SK-N-MC (cell line): ENCODE results near the gene MEPE.
A peak's percentile ranks its signal among the peaks of the same experiment; 100 is the strongest.

Experiments
- DNase-seq: peaks from one replicate; pipeline ENCODE4 v3.0.0-alpha.2; 2011; ENCODE audit warnings: low read depth, low spot score
- H3K27ac ChIP-seq: fragments of 200-600 bp; sonication (generic); 2 replicates; pipeline ENCODE4 v1.5.1; 2016; ENCODE audit warnings: mixed run types
- H3K36me3 ChIP-seq: fragments of 200-600 bp; sonication (generic); 2 replicates; pipeline ENCODE4 v1.6.1; 2017; ENCODE audit warnings: antibody characterized with exemption, low read length, mixed read lengths; ENCODE audit not compliant: insufficient read depth
- H3K4me3 ChIP-seq: fragments of 200-600 bp; sonication (generic); 2 replicates; pipeline ENCODE4 v1.5.1; 2016
- H3K9ac ChIP-seq: fragments of 200-600 bp; sonication (generic); 2 replicates; pipeline ENCODE4 v1.8.0; 2017; ENCODE audit warnings: mixed run types, mixed read lengths; ENCODE audit not compliant: insufficient read length
- H3K9me3 ChIP-seq: fragments of 200-600 bp; sonication (generic); 2 replicates; pipeline ENCODE4 v1.6.1; 2017; ENCODE audit warnings: low read depth, mild to moderate bottlenecking, antibody characterized with exemption, low read length, moderate library complexity, mixed read lengths
- EZH2 ChIP-seq: fragments of 200-600 bp; sonication (generic); IDR thresholded peaks from one replicate; pipeline ENCODE4 v1.6.1; 2017; ENCODE audit warnings: antibody characterized with exemption
- FOXP2 ChIP-seq: optimal IDR thresholded peaks from 2 replicates; pipeline ENCODE3; 2011; ENCODE audit warnings: mild to moderate bottlenecking, moderate library complexity; ENCODE audit not compliant: insufficient read depth; ENCODE audit errors: extremely low read length, control extremely low read depth
- POLR2AphosphoS5 ChIP-seq: IDR thresholded peaks from 2 replicates; pipeline ENCODE4 v1.6.1; 2012; ENCODE audit warnings: mild to moderate bottlenecking, low read depth, low read length, borderline replicate concordance

Gene MEPE

GRCh38 chr4:87849612-87850011 lies 16.8 kb downstream of the MEPE start:
- Histone ChIP-seq H3K27ac (no peak overlapping the region), H3K9me3 (no peaks in the 10 kb centered on the region), H3K36me3 (no peaks in the 10 kb centered on the region), H3K4me3 (no peak overlapping the region), H3K9ac (no peak overlapping the region)
- TF ChIP-seq POLR2AphosphoS5 (no peak), EZH2 (no peak), FOXP2 (no peak)
- DNase-seq: no peak

- no peaks in the 10 kb centered on the region for H3K36me3 ChIP-seq
- H3K9me3 ChIP-seq: no peaks in the 10 kb centered on the region
- H3K27ac ChIP-seq: no peak overlapping the region
- no peak overlapping the region for H3K9ac ChIP-seq
- TF ChIP-seq POLR2AphosphoS5 (no peak), FOXP2 (no peak), EZH2 (no peak)
- DNase-seq: no peak
- H3K4me3 ChIP-seq: no peak overlapping the region
Observed at GRCh38 chr4:87851332-87851731, 18.6 kb downstream of the MEPE start.

GRCh38 chr4:87851953-87852352 lies 19.2 kb downstream of the MEPE start:
- TF ChIP-seq FOXP2 (no peak), POLR2AphosphoS5 (no peak), EZH2 (no peak)
- Histone ChIP-seq H3K4me3 (no peak overlapping the region), H3K36me3 (no peaks in the 10 kb centered on the region), H3K9me3 (no peaks in the 10 kb centered on the region), H3K9ac (no peak overlapping the region), H3K27ac (no peak overlapping the region)
- no peak for DNase-seq

GRCh38 chr4:87853108-87853507 lies 20.3 kb downstream of the MEPE start:
- Histone ChIP-seq H3K27ac (no peak overlapping the region), H3K36me3 (no peaks in the 10 kb centered on the region), H3K9me3 (no peaks in the 10 kb centered on the region), H3K9ac (no peak overlapping the region), H3K4me3 (no peak overlapping the region)
- no peak for TF ChIP-seq FOXP2
- TF ChIP-seq EZH2: no peak
- TF ChIP-seq POLR2AphosphoS5: no peak
- peak; percentile 53 for DNase-seq

- no peak for DNase-seq
- H3K9me3 ChIP-seq: no peaks in the 10 kb centered on the region
- no peak overlapping the region for H3K9ac ChIP-seq
- TF ChIP-seq POLR2AphosphoS5 (no peak), FOXP2 (no peak), EZH2 (no peak)
- H3K27ac ChIP-seq: no peak overlapping the region
- H3K36me3 ChIP-seq: no peaks in the 10 kb centered on the region
- H3K4me3 ChIP-seq: no peak overlapping the region
Observed at GRCh38 chr4:87853891-87854290, 21.1 kb downstream of the MEPE start.

- no peak overlapping the region for H3K27ac ChIP-seq
- no peak overlapping the region for H3K4me3 ChIP-seq
- TF ChIP-seq EZH2: no peak
- TF ChIP-seq FOXP2: no peak
- TF ChIP-seq POLR2AphosphoS5: no peak
- no peak overlapping the region for H3K9ac ChIP-seq
- no peak for DNase-seq
- no peaks in the 10 kb centered on the region for H3K36me3 ChIP-seq
- H3K9me3 ChIP-seq: no peaks in the 10 kb centered on the region
Observed at GRCh38 chr4:87855559-87855958, 22.8 kb downstream of the MEPE start.

GRCh38 chr4:87856816-87857215 lies 24.0 kb downstream of the MEPE start:
- H3K4me3 ChIP-seq: no peak overlapping the region
- H3K27ac ChIP-seq: no peak overlapping the region
- no peak for DNase-seq
- H3K9ac ChIP-seq: no peak overlapping the region
- no peaks in the 10 kb centered on the region for H3K36me3 ChIP-seq
- TF ChIP-seq EZH2 (no peak), FOXP2 (no peak), POLR2AphosphoS5 (no peak)
- no peaks in the 10 kb centered on the region for H3K9me3 ChIP-seq

- no peaks in the 10 kb centered on the region for H3K36me3 ChIP-seq
- H3K9me3 ChIP-seq: no peaks in the 10 kb centered on the region
- no peak for DNase-seq
- H3K27ac ChIP-seq: no peak overlapping the region
- H3K4me3 ChIP-seq: no peak overlapping the region
- no peak overlapping the region for H3K9ac ChIP-seq
- TF ChIP-seq EZH2 (no peak), FOXP2 (no peak), POLR2AphosphoS5 (no peak)
Observed at GRCh38 chr4:87857789-87858188, 25.0 kb downstream of the MEPE start.

GRCh38 chr4:87862236-87862635 lies 29.5 kb downstream of the MEPE start:
- no peak for DNase-seq
- H3K36me3 ChIP-seq: no peaks in the 10 kb centered on the region
- TF ChIP-seq POLR2AphosphoS5: no peak
- H3K9ac ChIP-seq: no peak overlapping the region
- H3K9me3 ChIP-seq: no peaks in the 10 kb centered on the region
- no peak overlapping the region for H3K27ac ChIP-seq
- H3K4me3 ChIP-seq: no peak overlapping the region

GRCh38 chr4:87863486-87863885 lies 30.7 kb downstream of the MEPE start:
- Histone ChIP-seq H3K27ac (no peak overlapping the region), H3K9me3 (no peaks in the 10 kb centered on the region), H3K9ac (no peak overlapping the region), H3K4me3 (no peak overlapping the region), H3K36me3 (no peaks in the 10 kb centered on the region)
- DNase-seq: no peak
- TF ChIP-seq EZH2: no peak
- TF ChIP-seq POLR2AphosphoS5: no peak
- TF ChIP-seq FOXP2: no peak
